GM19193 (cell line): ENCODE results near the gene DPP4.

ENCODE experiments used
- POLR2A ChIP-seq: IDR thresholded peaks from 4 replicates; pipeline ENCODE4 v1.6.1; 2011; ENCODE audit not compliant: insufficient read depth, insufficient read length; ENCODE audit errors: extremely low read depth

Gene DPP4

GRCh38 chr2:162021516-162022058 is 52.4 kb downstream of the DPP4 start:
- TF ChIP-seq POLR2A = no peak

GRCh38 chr2:162018530-162018929 is 55.5 kb downstream of the DPP4 start:
- TF ChIP-seq POLR2A = no peak

- no peak for TF ChIP-seq POLR2A
These were observed 56.8 kb downstream of the DPP4 start for GRCh38 chr2:162017233-162017632.

- no peak for TF ChIP-seq POLR2A
These were observed 57.9 kb downstream of the DPP4 start for GRCh38 chr2:162016080-162016479.

GRCh38 chr2:162014751-162015150 is 59.3 kb downstream of the DPP4 start:
- no peak for TF ChIP-seq POLR2A

GRCh38 chr2:162013514-162014475 is 60.2 kb downstream of the DPP4 start:
- no peak for TF ChIP-seq POLR2A

- TF ChIP-seq POLR2A = no peak
These were observed 61.4 kb downstream of the DPP4 start for GRCh38 chr2:162012565-162013058.

GRCh38 chr2:162011706-162012564 is 62.1 kb downstream of the DPP4 start:
- TF ChIP-seq POLR2A = no peak

GRCh38 chr2:162009543-162009942 is 64.5 kb downstream of the DPP4 start:
- TF ChIP-seq POLR2A = no peak

- TF ChIP-seq POLR2A = no peak
These were observed 66.5 kb downstream of the DPP4 start for GRCh38 chr2:162007447-162008040.

GRCh38 chr2:162006337-162006736 is 67.7 kb downstream of the DPP4 start:
- no peak for TF ChIP-seq POLR2A

- no peak for TF ChIP-seq POLR2A
These were observed 70.0 kb downstream of the DPP4 start for GRCh38 chr2:162004031-162004430.

GRCh38 chr2:162002623-162003235 is 71.3 kb downstream of the DPP4 start:
- TF ChIP-seq POLR2A = no peak

- no peak for TF ChIP-seq POLR2A
These were observed 73.6 kb downstream of the DPP4 start for GRCh38 chr2:162000431-162000830.

- TF ChIP-seq POLR2A = no peak
These were observed 74.7 kb downstream of the DPP4 start for GRCh38 chr2:161999321-161999720.

- no peak for TF ChIP-seq POLR2A
These were observed 75.2 kb downstream of the DPP4 start for GRCh38 chr2:161998857-161999256.
